22Rv1 (cell line): Measurements from ENCODE around the gene CEP63.

Source experiments
- H3K27ac ChIP-seq: fragments of 450-650 bp; 2 replicates; pipeline ENCODE4 v1.5.1; 2017
- ZFX ChIP-seq: fragments of 450-650 bp; IDR thresholded peaks from 2 replicates; pipeline ENCODE4 v1.6.1; 2017; ENCODE audit warnings: antibody characterized with exemption, borderline replicate concordance
- TF ChIP-seq, protein P1 (sequence below): fragments of 450-650 bp; IDR thresholded peaks from 2 replicates; pipeline ENCODE4 v1.5.1; 2017; ENCODE audit warnings: mild to moderate bottlenecking

Gene CEP63

DNA sequence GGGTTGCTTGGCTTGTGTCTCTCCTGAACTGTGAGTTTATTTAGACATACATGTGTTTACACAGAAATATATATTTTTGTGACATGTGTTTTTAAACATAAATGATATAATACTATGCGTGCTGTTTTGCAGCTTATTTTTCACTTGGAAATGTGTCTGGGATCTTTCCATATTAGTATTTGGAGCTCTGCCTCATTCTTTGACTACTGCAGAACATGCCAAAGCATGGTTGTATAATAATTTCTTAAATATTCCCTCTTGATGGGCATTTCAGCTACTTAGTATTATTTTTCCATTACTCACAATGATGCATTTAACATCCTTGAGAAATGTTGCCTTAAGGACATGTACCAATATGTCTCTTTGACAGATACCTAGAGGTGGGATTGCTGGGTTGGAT is 19.5 kb upstream of the CEP63 start:
- H3K27ac ChIP-seq, result no peak overlapping the region
- TF ChIP-seq, protein P1, sequence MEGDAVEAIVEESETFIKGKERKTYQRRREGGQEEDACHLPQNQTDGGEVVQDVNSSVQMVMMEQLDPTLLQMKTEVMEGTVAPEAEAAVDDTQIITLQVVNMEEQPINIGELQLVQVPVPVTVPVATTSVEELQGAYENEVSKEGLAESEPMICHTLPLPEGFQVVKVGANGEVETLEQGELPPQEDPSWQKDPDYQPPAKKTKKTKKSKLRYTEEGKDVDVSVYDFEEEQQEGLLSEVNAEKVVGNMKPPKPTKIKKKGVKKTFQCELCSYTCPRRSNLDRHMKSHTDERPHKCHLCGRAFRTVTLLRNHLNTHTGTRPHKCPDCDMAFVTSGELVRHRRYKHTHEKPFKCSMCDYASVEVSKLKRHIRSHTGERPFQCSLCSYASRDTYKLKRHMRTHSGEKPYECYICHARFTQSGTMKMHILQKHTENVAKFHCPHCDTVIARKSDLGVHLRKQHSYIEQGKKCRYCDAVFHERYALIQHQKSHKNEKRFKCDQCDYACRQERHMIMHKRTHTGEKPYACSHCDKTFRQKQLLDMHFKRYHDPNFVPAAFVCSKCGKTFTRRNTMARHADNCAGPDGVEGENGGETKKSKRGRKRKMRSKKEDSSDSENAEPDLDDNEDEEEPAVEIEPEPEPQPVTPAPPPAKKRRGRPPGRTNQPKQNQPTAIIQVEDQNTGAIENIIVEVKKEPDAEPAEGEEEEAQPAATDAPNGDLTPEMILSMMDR, result no peak

DNA sequence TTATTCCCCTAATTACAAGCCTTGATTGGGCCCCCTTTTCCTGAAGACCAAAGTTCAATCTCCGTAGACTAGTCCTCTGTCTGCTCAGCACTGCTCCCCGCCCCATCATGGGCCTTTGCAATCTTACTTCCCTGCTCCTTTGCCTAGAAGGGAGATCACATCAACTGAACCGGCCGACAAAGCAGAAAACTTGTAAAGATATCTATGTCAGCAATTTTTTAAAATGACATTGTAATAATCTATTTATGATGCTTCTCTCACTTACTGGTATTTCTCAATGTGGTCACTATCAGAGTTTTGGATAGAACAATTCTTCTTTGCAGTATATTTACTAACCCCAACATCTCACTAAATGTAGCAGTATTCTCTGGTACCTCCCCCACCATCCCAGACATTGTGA is 17.3 kb upstream of the CEP63 start:
- H3K27ac ChIP-seq, result no peak overlapping the region
- TF ChIP-seq ZFX, result no peak
- TF ChIP-seq, protein P1, result no peak

DNA sequence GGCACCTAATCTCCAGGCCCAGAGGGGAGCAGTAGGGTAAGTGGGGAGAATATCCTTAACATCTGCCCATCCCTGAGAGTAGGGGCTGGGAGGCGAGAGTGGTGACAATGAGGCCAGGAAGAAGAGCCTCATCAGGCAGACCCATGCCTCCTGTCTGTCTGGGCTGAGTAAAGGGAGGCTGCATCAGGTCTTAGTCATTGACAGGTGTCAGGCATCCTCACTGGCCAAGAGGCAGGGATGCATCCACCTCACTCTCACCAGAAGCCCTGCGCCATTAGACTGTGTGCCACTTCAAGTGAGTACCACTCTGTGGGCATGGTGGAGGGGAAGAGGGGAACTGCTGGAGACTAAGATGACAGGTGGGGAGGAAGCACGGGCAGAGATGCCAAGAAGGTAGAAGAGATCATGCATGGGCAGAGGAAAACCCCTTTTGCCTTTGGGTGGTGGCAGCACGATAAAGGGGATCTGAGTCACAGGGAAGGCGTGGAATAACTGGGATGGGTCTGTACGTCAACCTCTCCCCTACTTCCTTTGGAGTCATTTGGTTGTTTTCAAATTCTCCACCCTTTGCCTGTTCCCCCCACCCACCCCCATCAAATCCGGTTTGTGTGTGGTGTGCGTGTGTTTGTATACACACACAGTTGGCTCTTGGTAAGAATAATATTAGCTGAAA is 14.2 kb upstream of the CEP63 start:
- H3K27ac ChIP-seq, result no peak overlapping the region
- no peak for TF ChIP-seq ZFX
- TF ChIP-seq, protein P1, result no peak

DNA sequence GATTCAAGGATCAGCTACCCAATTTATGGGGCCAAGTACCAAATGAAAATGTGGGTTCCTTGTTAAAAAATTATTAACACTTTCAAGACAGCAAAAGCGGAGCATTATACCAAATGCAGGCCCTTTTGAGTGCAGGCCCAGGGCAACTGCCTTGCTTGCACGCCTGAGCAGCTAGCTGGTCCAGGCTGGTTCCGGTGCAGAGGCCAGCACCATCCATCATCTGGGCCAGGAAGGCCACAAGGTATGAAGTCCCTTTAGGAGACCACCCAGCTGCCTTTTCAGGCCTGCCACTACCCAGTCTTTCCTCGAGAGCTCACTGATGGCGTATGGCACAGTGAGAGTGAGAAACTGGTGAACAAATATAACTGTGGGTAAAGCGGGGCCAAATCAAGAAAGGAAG is 13.0 kb upstream of the CEP63 start:
- no peak for TF ChIP-seq ZFX
- TF ChIP-seq, protein P1, result no peak
- H3K27ac ChIP-seq, result no peak overlapping the region

DNA sequence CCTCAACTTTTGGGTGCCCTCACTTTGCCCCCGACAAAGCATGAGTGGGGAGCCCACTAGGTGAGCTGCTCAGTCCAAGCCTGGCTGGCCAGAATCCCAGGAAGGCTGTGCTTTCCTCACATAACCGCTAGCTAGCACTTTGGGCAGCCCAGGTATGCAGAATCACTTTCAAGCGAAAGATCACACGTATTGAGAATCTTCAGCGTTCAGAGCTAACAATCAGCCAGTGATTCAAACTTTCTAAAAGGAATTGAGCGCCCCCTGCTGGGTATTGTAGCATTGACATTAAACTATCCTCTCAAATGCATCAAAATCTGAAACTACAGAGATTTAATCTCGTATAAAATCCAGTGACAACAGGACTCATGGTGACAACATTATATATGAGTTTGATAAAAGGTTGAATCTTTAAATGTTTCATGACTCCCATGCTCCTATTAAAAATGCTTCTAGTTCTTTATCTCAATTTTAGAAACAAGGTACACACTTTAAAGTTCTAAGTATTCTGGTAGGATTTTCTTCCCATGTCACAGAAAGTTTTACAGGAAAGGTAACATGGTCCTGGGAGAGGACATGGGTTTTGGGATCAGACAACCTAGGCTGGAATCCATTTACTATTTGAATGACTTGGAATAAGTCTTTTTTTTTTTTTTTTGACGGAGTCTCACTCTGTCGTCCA is 11.8 kb upstream of the CEP63 start:
- TF ChIP-seq ZFX, result no peak
- TF ChIP-seq, protein P1, result peak; percentile 80
- H3K27ac ChIP-seq, result no peak overlapping the region

DNA sequence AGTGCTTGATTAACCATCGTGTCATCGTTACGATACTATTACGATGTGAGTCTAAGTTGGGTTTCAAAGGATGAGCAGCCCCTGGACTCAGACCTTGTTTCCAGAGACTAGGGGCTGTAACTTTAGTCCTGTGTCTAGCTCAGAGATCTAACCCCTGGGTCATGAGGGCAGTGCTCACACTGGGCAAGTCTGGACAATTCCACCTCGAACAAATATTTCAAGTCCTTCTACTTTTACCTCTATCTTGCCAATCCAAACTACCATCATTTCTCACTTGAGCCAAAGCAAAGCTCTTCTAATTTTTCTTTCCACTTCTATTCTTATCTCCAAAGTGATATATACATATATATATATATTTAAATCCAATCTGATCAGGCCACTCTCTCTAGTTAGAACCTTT is 10.9 kb upstream of the CEP63 start:
- no peak for TF ChIP-seq ZFX
- TF ChIP-seq, protein P1, result no peak
- H3K27ac ChIP-seq, result no peak overlapping the region

DNA sequence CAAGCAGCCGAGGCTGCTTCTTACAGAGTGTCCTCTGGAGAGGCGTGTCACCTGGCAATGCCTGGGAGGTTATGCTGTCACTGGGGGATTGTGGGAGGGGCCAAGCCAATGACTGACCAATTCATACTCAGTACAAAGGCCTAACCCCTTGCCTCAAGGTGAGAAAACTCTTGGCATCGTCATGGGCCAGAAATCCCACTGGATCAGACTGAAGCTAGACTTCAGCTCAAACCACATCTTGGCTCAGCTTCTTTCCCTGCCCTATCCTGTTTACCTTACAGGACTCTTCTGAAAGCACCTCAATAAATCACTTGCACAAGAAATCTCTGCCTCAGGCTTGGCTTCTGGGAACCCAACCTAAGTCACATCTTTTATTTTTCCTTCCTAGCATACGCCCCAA is 9.6 kb upstream of the CEP63 start:
- H3K27ac ChIP-seq, result no peak overlapping the region

More for the DNA sequence above, 9.6 kb upstream of the CEP63 start:
- TF ChIP-seq, protein P1, result no peak
- TF ChIP-seq ZFX, result no peak
